HEK293T (cell line): Measurements from ENCODE around the gene TRPM3.

Experiments used
- BHLHE40 ChIP-seq: fragments of 450-650 bp; IDR thresholded peaks from 2 replicates; pipeline ENCODE4 v1.6.1; 2016; ENCODE audit warnings: mild to moderate bottlenecking, moderate library complexity, borderline replicate concordance
- ELF4 ChIP-seq: fragments of 450-650 bp; IDR thresholded peaks from 2 replicates; pipeline ENCODE4 v1.6.1; 2017; ENCODE audit warnings: antibody characterized with exemption
- FOXK2 ChIP-seq: fragments of 450-650 bp; IDR thresholded peaks from 2 replicates; pipeline ENCODE4 v1.6.1; 2016; ENCODE audit warnings: mild to moderate bottlenecking
- SP1 ChIP-seq: fragments of 450-650 bp; IDR thresholded peaks from 2 replicates; pipeline ENCODE4 v1.6.1; 2017

- TF ChIP-seq BHLHE40 (no peak), SP1 (no peak), FOXK2 (no peak), ELF4 (no peak)
Measured at GRCh38 chr9:70746316-70746715, 375.1 kb downstream of the TRPM3 start.
